Measurements from ENCODE around the gene TRPM8.
"Not testable (repeated sequence)": the region's sequence is repeated elsewhere in the genome, so short reads cannot be mapped to it uniquely, and the experiment has no call there.

Gene TRPM8

DNA sequence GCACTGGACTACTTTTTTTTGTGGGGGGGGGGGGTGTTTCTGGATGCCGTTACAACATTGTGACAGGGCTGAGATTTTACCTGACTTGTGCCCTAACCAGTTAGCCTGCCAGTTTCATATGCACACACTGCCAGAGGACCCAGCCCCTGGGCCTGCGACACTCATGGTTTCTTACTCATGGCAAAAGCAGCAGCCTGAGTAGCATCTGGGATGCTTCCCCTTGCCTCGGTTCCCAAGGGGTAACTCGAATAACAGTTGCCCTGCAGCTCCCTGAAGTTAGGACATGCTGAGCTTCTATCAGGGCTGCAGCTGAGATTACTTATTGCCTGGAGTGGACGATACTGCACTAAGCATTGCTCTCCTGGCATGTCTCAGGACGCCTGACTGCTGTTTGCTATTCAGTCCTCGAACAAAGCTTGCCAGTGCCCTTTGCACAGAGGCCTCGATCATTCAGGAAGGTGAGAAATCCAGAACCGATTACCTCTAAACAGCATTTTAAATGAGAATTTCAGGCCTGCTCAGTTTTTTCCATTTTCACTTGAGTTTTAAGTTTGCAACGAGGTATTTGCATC is 47.9 kb downstream of the TRPM8 start:
- H3K36me3 ChIP-seq (ENCODE audit: control insufficient read depth, insufficient read depth, low read length): no peaks in the 10 kb centered on the region
- no peaks in the 10 kb centered on the region for H3K27me3 ChIP-seq (ENCODE audit: control insufficient read depth, insufficient read depth, low read length)
- no peak overlapping the region for H3K9ac ChIP-seq (ENCODE audit: low read length)
- H3K4me1 ChIP-seq (ENCODE audit: control insufficient read depth, insufficient read depth, low read length): peaks cover 4% of the 10 kb centered on the region
- H3K9me3 ChIP-seq (ENCODE audit: control insufficient read depth, low read length): no peaks in the 10 kb centered on the region
- H3K4me3 ChIP-seq (ENCODE audit: low read length): no peak overlapping the region

GRCh38 chr2:233965646-233966045 is 48.5 kb downstream of the TRPM8 start:
- not testable (repeated sequence) for H3K9me3 ChIP-seq (ENCODE audit: control insufficient read depth, low read length); H3K4me3 ChIP-seq (ENCODE audit: low read length); H3K4me1 ChIP-seq (ENCODE audit: control insufficient read depth, insufficient read depth, low read length); H3K9ac ChIP-seq (ENCODE audit: low read length); H3K27me3 ChIP-seq (ENCODE audit: control insufficient read depth, insufficient read depth, low read length); H3K36me3 ChIP-seq (ENCODE audit: control insufficient read depth, insufficient read depth, low read length)

GRCh38 chr2:233966388-233966787 is 49.2 kb downstream of the TRPM8 start:
- H3K4me1 ChIP-seq (ENCODE audit: control insufficient read depth, insufficient read depth, low read length): peaks cover 4% of the 10 kb centered on the region
- H3K27me3 ChIP-seq (ENCODE audit: control insufficient read depth, insufficient read depth, low read length): no peaks in the 10 kb centered on the region
- H3K4me3 ChIP-seq (ENCODE audit: low read length): no peak overlapping the region
- H3K9me3 ChIP-seq (ENCODE audit: control insufficient read depth, low read length): no peaks in the 10 kb centered on the region
- no peak overlapping the region for H3K9ac ChIP-seq (ENCODE audit: low read length)
- H3K36me3 ChIP-seq (ENCODE audit: control insufficient read depth, insufficient read depth, low read length): no peaks in the 10 kb centered on the region

- peaks cover 4% of the 10 kb centered on the region for H3K4me1 ChIP-seq (ENCODE audit: control insufficient read depth, insufficient read depth, low read length)
- H3K9ac ChIP-seq (ENCODE audit: low read length): no peak overlapping the region
- no peaks in the 10 kb centered on the region for H3K9me3 ChIP-seq (ENCODE audit: control insufficient read depth, low read length)
- H3K27me3 ChIP-seq (ENCODE audit: control insufficient read depth, insufficient read depth, low read length): no peaks in the 10 kb centered on the region
- H3K4me3 ChIP-seq (ENCODE audit: low read length): no peak overlapping the region
- H3K36me3 ChIP-seq (ENCODE audit: control insufficient read depth, insufficient read depth, low read length): no peaks in the 10 kb centered on the region
These were observed 50.0 kb downstream of the TRPM8 start for GRCh38 chr2:233967164-233967563.

DNA sequence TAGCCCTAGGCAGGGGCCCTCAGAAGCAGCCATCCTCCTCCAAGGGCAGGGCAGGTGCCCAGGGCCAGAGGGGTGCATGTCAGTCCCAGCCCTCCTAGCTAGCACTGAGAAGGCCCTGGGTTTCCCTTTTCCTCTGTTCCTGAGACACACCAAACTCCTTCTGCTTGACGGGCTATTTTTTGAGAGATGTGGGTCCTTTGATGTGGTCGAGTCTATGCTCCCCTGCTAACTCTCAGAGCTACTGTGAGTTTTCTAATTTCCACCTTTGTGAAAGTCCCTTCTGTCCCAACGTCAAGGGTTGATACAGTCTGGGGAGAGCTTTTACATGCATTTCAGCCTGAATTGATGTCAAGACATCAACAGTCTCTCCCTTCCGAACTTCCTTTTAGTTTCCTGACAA is 51.4 kb downstream of the TRPM8 start:
- H3K9ac ChIP-seq (ENCODE audit: low read length): no peak overlapping the region
- H3K4me1 ChIP-seq (ENCODE audit: control insufficient read depth, insufficient read depth, low read length): peaks cover 4% of the 10 kb centered on the region
- H3K9me3 ChIP-seq (ENCODE audit: control insufficient read depth, low read length): no peaks in the 10 kb centered on the region
- no peaks in the 10 kb centered on the region for H3K27me3 ChIP-seq (ENCODE audit: control insufficient read depth, insufficient read depth, low read length)
- H3K36me3 ChIP-seq (ENCODE audit: control insufficient read depth, insufficient read depth, low read length): no peaks in the 10 kb centered on the region
- no peak overlapping the region for H3K4me3 ChIP-seq (ENCODE audit: low read length)

GRCh38 chr2:233972460-233972859 is 55.3 kb downstream of the TRPM8 start:
- H3K36me3 ChIP-seq (ENCODE audit: control insufficient read depth, insufficient read depth, low read length); H3K4me3 ChIP-seq (ENCODE audit: low read length); H3K27me3 ChIP-seq (ENCODE audit: control insufficient read depth, insufficient read depth, low read length): not testable (repeated sequence)

GRCh38 chr2:233972941-233973575 is 55.9 kb downstream of the TRPM8 start:
- no peaks in the 10 kb centered on the region for H3K36me3 ChIP-seq (ENCODE audit: control insufficient read depth, insufficient read depth, low read length)
- no peaks in the 10 kb centered on the region for H3K4me1 ChIP-seq (ENCODE audit: control insufficient read depth, insufficient read depth, low read length)
- no peak overlapping the region for H3K4me3 ChIP-seq (ENCODE audit: low read length)
- H3K9ac ChIP-seq (ENCODE audit: low read length): no peak overlapping the region
- H3K9me3 ChIP-seq (ENCODE audit: control insufficient read depth, low read length): no peaks in the 10 kb centered on the region
- H3K27me3 ChIP-seq (ENCODE audit: control insufficient read depth, insufficient read depth, low read length): no peaks in the 10 kb centered on the region

More at GRCh38 chr2:233972460-233972859, 55.3 kb downstream of the TRPM8 start:
- H3K4me1 ChIP-seq (ENCODE audit: control insufficient read depth, insufficient read depth, low read length); H3K9me3 ChIP-seq (ENCODE audit: control insufficient read depth, low read length); H3K9ac ChIP-seq (ENCODE audit: low read length): not testable (repeated sequence)

- H3K36me3 ChIP-seq (ENCODE audit: control insufficient read depth, insufficient read depth, low read length): no peaks in the 10 kb centered on the region
- no peaks in the 10 kb centered on the region for H3K9me3 ChIP-seq (ENCODE audit: control insufficient read depth, low read length)
- H3K9ac ChIP-seq (ENCODE audit: low read length): no peak overlapping the region
- no peaks in the 10 kb centered on the region for H3K27me3 ChIP-seq (ENCODE audit: control insufficient read depth, insufficient read depth, low read length)
- H3K4me3 ChIP-seq (ENCODE audit: low read length): no peak overlapping the region
- H3K4me1 ChIP-seq (ENCODE audit: control insufficient read depth, insufficient read depth, low read length): no peaks in the 10 kb centered on the region
These were observed 56.6 kb downstream of the TRPM8 start for GRCh38 chr2:233973786-233974185.

DNA sequence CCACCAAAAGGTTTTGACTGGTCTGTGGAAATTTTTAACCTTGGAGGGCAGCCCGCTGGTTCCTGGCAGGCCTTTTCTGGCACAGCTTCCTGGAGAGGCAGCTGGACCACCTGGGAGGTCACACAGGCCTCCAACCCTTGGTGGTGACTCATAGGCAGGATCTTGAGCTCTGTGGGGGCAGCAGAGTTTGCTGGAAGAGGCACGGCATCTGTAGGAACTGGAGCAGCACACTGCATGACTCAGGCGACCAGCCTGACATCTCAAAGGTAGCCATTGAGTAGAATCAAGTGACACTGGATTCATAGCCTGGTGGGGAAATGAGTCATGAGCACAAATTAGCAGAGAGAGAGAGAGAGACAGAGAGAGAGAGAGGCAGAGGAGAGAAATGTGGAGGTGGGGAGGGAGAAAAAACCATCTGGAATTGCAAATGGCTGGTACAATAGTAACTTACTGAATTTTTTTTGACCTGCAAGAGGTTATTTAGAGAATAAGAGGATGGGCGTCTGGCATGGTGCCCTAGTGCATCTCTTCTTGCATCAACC is 57.4 kb downstream of the TRPM8 start:
- Histone ChIP-seq H3K4me1 (ENCODE audit: control insufficient read depth, insufficient read depth, low read length) (no peaks in the 10 kb centered on the region), H3K36me3 (ENCODE audit: control insufficient read depth, insufficient read depth, low read length) (no peaks in the 10 kb centered on the region), H3K9ac (ENCODE audit: low read length) (no peak overlapping the region), H3K27me3 (ENCODE audit: control insufficient read depth, insufficient read depth, low read length) (no peaks in the 10 kb centered on the region), H3K9me3 (ENCODE audit: control insufficient read depth, low read length) (no peaks in the 10 kb centered on the region), H3K4me3 (ENCODE audit: low read length) (no peak overlapping the region)

DNA sequence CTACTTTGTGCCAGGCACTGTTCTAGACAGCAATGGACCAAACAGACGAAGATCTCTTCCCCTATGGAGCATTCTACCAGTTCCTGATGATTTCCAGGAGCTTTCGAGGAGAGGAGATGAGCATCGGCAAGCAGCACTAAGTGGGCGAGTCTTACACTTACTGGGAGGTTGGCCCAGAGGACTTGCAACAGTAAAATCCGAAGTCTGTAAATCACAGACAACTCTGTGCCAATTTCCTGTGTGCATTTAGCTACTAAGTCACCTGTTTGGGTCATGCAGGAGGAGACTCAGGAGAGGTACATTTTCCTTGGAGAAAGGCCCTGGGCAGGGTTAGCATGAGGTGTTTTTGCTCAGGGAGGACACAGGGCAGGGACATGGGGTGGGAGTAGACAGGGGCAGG is 58.9 kb downstream of the TRPM8 start:
- Histone ChIP-seq H3K4me3 (ENCODE audit: low read length) (no peak overlapping the region), H3K9ac (ENCODE audit: low read length) (no peak overlapping the region), H3K27me3 (ENCODE audit: control insufficient read depth, insufficient read depth, low read length) (no peaks in the 10 kb centered on the region), H3K4me1 (ENCODE audit: control insufficient read depth, insufficient read depth, low read length) (no peaks in the 10 kb centered on the region), H3K36me3 (ENCODE audit: control insufficient read depth, insufficient read depth, low read length) (no peaks in the 10 kb centered on the region), H3K9me3 (ENCODE audit: control insufficient read depth, low read length) (no peaks in the 10 kb centered on the region)

- H3K4me3 ChIP-seq (ENCODE audit: low read length): no peak overlapping the region
- H3K4me1 ChIP-seq (ENCODE audit: control insufficient read depth, insufficient read depth, low read length): no peaks in the 10 kb centered on the region
- no peaks in the 10 kb centered on the region for H3K36me3 ChIP-seq (ENCODE audit: control insufficient read depth, insufficient read depth, low read length)
- no peaks in the 10 kb centered on the region for H3K9me3 ChIP-seq (ENCODE audit: control insufficient read depth, low read length)
- H3K27me3 ChIP-seq (ENCODE audit: control insufficient read depth, insufficient read depth, low read length): no peaks in the 10 kb centered on the region
- H3K9ac ChIP-seq (ENCODE audit: low read length): no peak overlapping the region
These were observed 59.6 kb downstream of the TRPM8 start for GRCh38 chr2:233976690-233977294.

GRCh38 chr2:233977296-233977837 is 60.2 kb downstream of the TRPM8 start:
- Histone ChIP-seq H3K36me3 (ENCODE audit: control insufficient read depth, insufficient read depth, low read length) (no peaks in the 10 kb centered on the region), H3K9ac (ENCODE audit: low read length) (no peak overlapping the region), H3K9me3 (ENCODE audit: control insufficient read depth, low read length) (no peaks in the 10 kb centered on the region), H3K4me3 (ENCODE audit: low read length) (no peak overlapping the region), H3K27me3 (ENCODE audit: control insufficient read depth, insufficient read depth, low read length) (no peaks in the 10 kb centered on the region), H3K4me1 (ENCODE audit: control insufficient read depth, insufficient read depth, low read length) (no peaks in the 10 kb centered on the region)
